H1 (cell line): ENCODE measurements around the gene PINLYP. TPM values are rescaled to one million over a fixed set of nuclear protein-coding genes. Genes with fewer than 3 reads are reported as not detected.

Experiments used
- CTCF ChIA-PET: fragments of 300-600 bp; sonication (Branson Sonifier 250); formaldehyde crosslinking; loops from one replicate; lab custom pipeline; 2021; ENCODE audit not compliant: partially characterized antibody; lab: Charles Lee
- POLR2A ChIA-PET: fragments of 300-600 bp; sonication (Branson Sonifier 250); formaldehyde crosslinking; loops from one replicate; lab custom pipeline; 2021; ENCODE audit warnings: inconsistent platforms; ENCODE audit not compliant: partially characterized antibody; lab: Charles Lee
- DNase-seq, 2 experiments: peaks; one replicate each; pipeline versions ENCODE4 v3.0.0 to v3.0.0-alpha.2; 2010 to 2022; ENCODE audit warnings: low spot score in 2 of 2, low read depth in 1 of 2, mixed read lengths in 1 of 2
- FAIRE-seq: peaks from 2 replicates; lab custom pipeline; 2011; peaks lifted over from hg19 to GRCh38; lab: Jason Lieb, UNC
- H2AFZ ChIP-seq: 2 replicates; pipeline ENCODE4 v1.8.1; 2012; ENCODE audit warnings: low read length, inconsistent platforms
- H2AK5ac ChIP-seq: 2 replicates; pipeline ENCODE4 v1.6.1; 2013; ENCODE audit warnings: low read depth, low read length
- H2BK120ac ChIP-seq: replicated peaks from 2 replicates; pipeline ENCODE3; 2013; ENCODE audit warnings: low read depth, low read length, inconsistent platforms
- H2BK12ac ChIP-seq: 2 replicates; pipeline ENCODE4 v1.6.1; 2013; ENCODE audit warnings: low read depth, low read length
- H2BK15ac ChIP-seq: 2 replicates; pipeline ENCODE4 v1.6.1; 2013; ENCODE audit warnings: low read length
- H2BK20ac ChIP-seq: 2 replicates; pipeline ENCODE4 v1.6.1; 2013; ENCODE audit warnings: low read length
- H2BK5ac ChIP-seq: 2 replicates; pipeline ENCODE4 v1.6.1; 2013; ENCODE audit warnings: low read depth, low read length
- H3K14ac ChIP-seq: 2 replicates; pipeline ENCODE4 v1.6.1; 2013; ENCODE audit warnings: inconsistent platforms; ENCODE audit not compliant: insufficient read length
- H3K18ac ChIP-seq: 2 replicates; pipeline ENCODE4 v1.6.1; 2013; ENCODE audit warnings: low read length; ENCODE audit errors: extremely low read depth
- H3K23ac ChIP-seq: 2 replicates; pipeline ENCODE4 v1.6.1; 2013; ENCODE audit warnings: inconsistent platforms; ENCODE audit not compliant: insufficient read length
- H3K23me2 ChIP-seq: 2 replicates; pipeline ENCODE4 v1.6.1; 2013; ENCODE audit warnings: low read depth, low read length
- H3K27ac ChIP-seq: 2 replicates; pipeline ENCODE4 v1.6.1; 2011; ENCODE audit warnings: low read depth, low read length, inconsistent platforms
- H3K27me3 ChIP-seq, 4 experiments: replicated peaks in 1 of 4; 1 replicate in 1 of 4; 2 replicates in 3 of 4; pipeline versions ENCODE4 v1.6.1 to v1.8.1; 2011 to 2013; ENCODE audit warnings: low read length in 3 of 4, mild to moderate bottlenecking in 3 of 4, inconsistent platforms in 2 of 4, mixed read lengths in 2 of 4, moderate library complexity in 1 of 4; ENCODE audit not compliant: control insufficient read depth in 3 of 4, insufficient read depth in 3 of 4; ENCODE audit errors: extremely low read depth in 1 of 4
- H3K36me3 ChIP-seq, 4 experiments: 2 replicates each; pipeline versions ENCODE4 v1.6.1 to v1.8.1; 2011 to 2013; ENCODE audit warnings: mild to moderate bottlenecking in 4 of 4, low read length in 3 of 4, moderate library complexity in 2 of 4, control low read depth in 1 of 4, inconsistent platforms in 1 of 4; ENCODE audit not compliant: insufficient read depth in 4 of 4, control insufficient read depth in 2 of 4
- H3K4ac ChIP-seq: replicated peaks from 2 replicates; pipeline ENCODE3; 2013; ENCODE audit warnings: low read length, low read depth, mixed read lengths, inconsistent platforms; ENCODE audit not compliant: insufficient read length
- H3K4me1 ChIP-seq, 4 experiments: replicated peaks in 1 of 4; 1 replicate in 1 of 4; 2 replicates in 3 of 4; pipeline versions ENCODE4 v1.6.1 to v1.8.1; 2011 to 2013; ENCODE audit warnings: low read length in 3 of 4, inconsistent platforms in 2 of 4, mixed read lengths in 1 of 4; ENCODE audit not compliant: insufficient read depth in 4 of 4, control insufficient read depth in 3 of 4
- H3K4me2 ChIP-seq, 2 experiments: 2 replicates each; pipeline versions ENCODE4 v1.6.1 to v1.8.1; 2011 to 2013; ENCODE audit warnings: low read depth in 2 of 2, low read length in 2 of 2, control low read depth in 1 of 2, inconsistent platforms in 1 of 2, mild to moderate bottlenecking in 1 of 2; ENCODE audit not compliant: insufficient read depth in 1 of 2
- H3K4me3 ChIP-seq, 4 experiments: fragments of 200-600, 300-600 bp in 1 of 4; sonication (generic), shearing (Covaris generic), sonication (Bioruptor Twin) in 1 of 4; 2 replicates each; pipeline versions ENCODE4 v1.5.1 to v1.8.1; 2011 to 2016; ENCODE audit warnings: low read length in 4 of 4, low read depth in 3 of 4, control low read depth in 2 of 4, inconsistent platforms in 2 of 4, mild to moderate bottlenecking in 2 of 4, mixed read lengths in 1 of 4, moderate library complexity in 1 of 4; ENCODE audit not compliant: insufficient read depth in 2 of 4; ENCODE audit errors: extremely low read depth in 1 of 4
- H3K56ac ChIP-seq: replicated peaks from 2 replicates; pipeline ENCODE3; 2013; ENCODE audit warnings: low read depth, mild to moderate bottlenecking, mixed read lengths, low read length, inconsistent platforms; ENCODE audit not compliant: insufficient read length
- H3K79me1 ChIP-seq: 2 replicates; pipeline ENCODE4 v1.6.1; 2013; ENCODE audit warnings: low read depth, low read length, control low read depth
- H3K79me2 ChIP-seq, 2 experiments: 2 replicates each; pipeline versions ENCODE4 v1.6.1 to v1.8.1; 2012 to 2013; ENCODE audit warnings: low read length in 2 of 2, mild to moderate bottlenecking in 2 of 2, inconsistent platforms in 1 of 2; ENCODE audit not compliant: insufficient read depth in 2 of 2, control insufficient read depth in 1 of 2
- H3K9ac ChIP-seq, 4 experiments: replicated peaks in 1 of 4; 1 replicate in 1 of 4; 2 replicates in 3 of 4; pipeline versions ENCODE4 v1.6.1 to v1.8.1; 2011 to 2013; ENCODE audit warnings: low read depth in 3 of 4, low read length in 3 of 4, control low read depth in 2 of 4, mild to moderate bottlenecking in 2 of 4, moderate library complexity in 2 of 4, inconsistent platforms in 1 of 4; ENCODE audit errors: extremely low read depth in 1 of 4
- H3K9me3 ChIP-seq, 2 experiments: 2 replicates each; pipeline versions ENCODE4 v1.6.1 to v1.8.1; 2012 to 2013; ENCODE audit warnings: mild to moderate bottlenecking in 2 of 2, moderate library complexity in 2 of 2, control low read depth in 1 of 2, inconsistent platforms in 1 of 2, low read depth in 1 of 2, low read length in 1 of 2, mixed read lengths in 1 of 2; ENCODE audit not compliant: insufficient read depth in 2 of 2
- H4K20me1 ChIP-seq, 2 experiments: replicated peaks in 1 of 2; 2 replicates each; pipeline versions ENCODE3 to v1.8.1; 2011 to 2013; ENCODE audit warnings: inconsistent platforms in 2 of 2, low read length in 2 of 2, mild to moderate bottlenecking in 1 of 2; ENCODE audit not compliant: insufficient read depth in 2 of 2, control insufficient read depth in 1 of 2
- H4K5ac ChIP-seq: 2 replicates; pipeline ENCODE4 v1.6.1; 2013; ENCODE audit warnings: low read length, low read depth, mixed read lengths, inconsistent platforms; ENCODE audit not compliant: insufficient read length
- H4K8ac ChIP-seq: 2 replicates; pipeline ENCODE4 v1.8.0; 2013; ENCODE audit warnings: mild to moderate bottlenecking, moderate library complexity, low read length, inconsistent platforms; ENCODE audit not compliant: insufficient read depth; ENCODE audit errors: extremely low read depth
- H4K91ac ChIP-seq: replicated peaks from 2 replicates; pipeline ENCODE3; 2013; ENCODE audit warnings: low read length, mixed read lengths, inconsistent platforms; ENCODE audit not compliant: insufficient read length
- CHD2 ChIP-seq: IDR thresholded peaks from 2 replicates; pipeline ENCODE4 v1.6.1; 2012; ENCODE audit warnings: low read length, improper control_type of control experiment
- EZH2 ChIP-seq: fragments of 200-600 bp; sonication (generic); IDR thresholded peaks from 2 replicates; pipeline ENCODE4 v1.7.1; 2012; ENCODE audit warnings: low read depth, mild to moderate bottlenecking, moderate library complexity, low read length, inconsistent platforms; ENCODE audit not compliant: severe bottlenecking
- FOSL1 ChIP-seq: IDR thresholded peaks from 2 replicates; pipeline ENCODE4 v1.6.1; 2011; ENCODE audit warnings: mild to moderate bottlenecking, low read depth, low read length, moderate library complexity; ENCODE audit not compliant: insufficient read depth
- JUN ChIP-seq: IDR thresholded peaks from 2 replicates; pipeline ENCODE4 v1.6.1; 2011; ENCODE audit warnings: low read depth, mild to moderate bottlenecking, improper control_type of control experiment, low read length
- MAFK ChIP-seq: IDR thresholded peaks from 2 replicates; pipeline ENCODE4 v1.6.1; 2012; ENCODE audit warnings: low read depth, mild to moderate bottlenecking, improper control_type of control experiment, low read length
- MAX ChIP-seq: IDR thresholded peaks from 2 replicates; pipeline ENCODE4 v1.6.1; 2012; ENCODE audit warnings: inconsistent platforms
- PHF8 ChIP-seq: fragments of 200-600 bp; sonication (generic); conservative IDR thresholded peaks from 2 replicates; pipeline ENCODE4 v1.7.1; 2012; ENCODE audit warnings: low read depth, mild to moderate bottlenecking, inconsistent platforms, low read length, moderate library complexity
- RBBP5 ChIP-seq: IDR thresholded peaks from 2 replicates; pipeline ENCODE4 v1.7.1; 2012; ENCODE audit warnings: low read depth, mild to moderate bottlenecking, inconsistent platforms, low read length, moderate library complexity, borderline replicate concordance
- SIRT6 ChIP-seq: IDR thresholded peaks from one replicate; pipeline ENCODE4 v1.7.1; 2012; ENCODE audit warnings: low read length, inconsistent platforms
- TCF12 ChIP-seq: IDR thresholded peaks from 2 replicates; pipeline ENCODE4 v1.6.1; 2011; ENCODE audit warnings: low read depth, mild to moderate bottlenecking, low read length
- WGBS, 2 experiments: shearing (Covaris generic) in 1 of 2; methylation state at CpG; one replicate each; pipeline versions ENCODE4 v1.1.6 to v1.1.7; 2013 to 2015; ENCODE audit warnings: low lambda C conversion rate in 2 of 2, mixed read lengths in 2 of 2, inconsistent platforms in 1 of 2, low coverage in 1 of 2, missing lambda C conversion rate in 1 of 2; ENCODE audit not compliant: insufficient replicate concordance in 2 of 2, insufficient coverage in 1 of 2, insufficient read length in 1 of 2; ENCODE audit errors: extremely low coverage in 1 of 2, missing lambda C conversion rate in 1 of 2; 5-methylcytosine and 5-hydroxymethylcytosine counted together
- polyA plus RNA-seq, 7 experiments: library from polyadenylated mRNA; depleted of rRNA in 3 of 7; stranded (reverse) in 5 of 7; unstranded in 2 of 7; fragments of >200 nt in 5 of 7; fragments of 200-250 nt in 2 of 7; gene quantifications; 1 replicate in 5 of 7; 2 replicates in 1 of 7; 4 replicates in 1 of 7; pipeline versions ENCODE4 v1.2.1 to v1.2.3, GENCODE V29; 2011 to 2013; ENCODE audit warnings: missing spikeins in 2 of 7, mixed read lengths in 2 of 7
- total RNA-seq: library from RNA; stranded (reverse); fragmentation: NEBNext Ultra II Directional; extraction: Animal tissue kit (Norgen Biotek cat#: 25700); gene quantifications from 2 replicates; pipeline ENCODE4 v1.2.1, GENCODE V29; 2021

The PINLYP gene
- total and polyA plus RNA-seq, 2 of the 8 experiments (the other 6 are each of a cell fraction or from before 2014, with no cell fraction given) = 7.5 to 31.3 TPM

DNA sequence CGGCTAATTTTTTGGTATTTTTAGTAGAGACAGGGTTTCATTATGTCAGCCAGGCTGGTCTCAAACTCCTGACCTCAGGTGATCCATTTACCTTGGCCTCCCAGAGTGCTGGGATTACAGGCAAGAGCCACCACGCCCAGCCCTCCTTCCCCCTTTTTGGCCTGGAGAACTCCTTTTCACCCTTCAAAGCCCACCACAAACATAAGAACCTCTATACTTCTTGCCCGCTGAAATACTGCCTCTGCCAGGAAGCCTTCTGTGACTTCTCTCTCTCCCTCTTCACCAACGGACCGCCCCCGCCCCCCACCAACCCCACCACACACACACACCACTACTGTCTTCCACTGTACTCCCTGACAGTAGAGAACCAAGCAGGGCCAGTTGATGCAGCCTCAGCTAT lies 41.4 kb downstream of the PINLYP start:
- WGBS, 2 experiments = 96% methylated on average over 6 of the region's 6 CpGs; no CpG with 5 or more reads in 1 of the 2 experiments
- Histone ChIP-seq H4K91ac (no peak overlapping the region), H2AK5ac (no peak overlapping the region), H2BK120ac (no peak overlapping the region), H2BK5ac (no peak overlapping the region), H3K4ac (no peak overlapping the region), H3K23me2 (peaks cover 10% of the 10 kb centered on the region), H3K4me3 (no peak overlapping the region), H3K79me2 (peaks cover 0 to 11% of the 10 kb centered on the region in 2 experiments; a peak in 2 of 4 replicates), H3K56ac (no peak overlapping the region), H4K20me1 (peaks cover 0 to 2% of the 10 kb centered on the region in 2 experiments), H3K36me3 (peaks cover 0 to 3% (median 1%) of the 10 kb centered on the region in 4 experiments; a peak in 2 of 8 replicates), H3K4me2 (no peak overlapping the region), H2AFZ (no peak overlapping the region), H4K8ac (no peak overlapping the region), H2BK20ac (no peak overlapping the region), H3K27me3 (no peaks in the 10 kb centered on the region), H2BK15ac (no peak overlapping the region), H3K9me3 (no peaks in the 10 kb centered on the region; a peak in 1 of 4 replicates), H3K79me1 (peaks cover 7% of the 10 kb centered on the region), H3K14ac (no peak overlapping the region), H3K9ac (no peak overlapping the region), H2BK12ac (no peak overlapping the region), H3K23ac (no peak overlapping the region), H3K4me1 (peaks cover 4 to 13% (median 7%) of the 10 kb centered on the region in 4 experiments; a peak in 6 of 7 replicates), H3K27ac (no peak overlapping the region), H4K5ac (no peak overlapping the region), H3K18ac (no peak overlapping the region)
- POLR2A ChIA-PET = interaction anchor here (1.0 to 1.3 kb wide), 3 partner anchors 12 to 21 kb away, joined by 3 to 4 read pairs (median 3); partner anchors contain the start of genes IRGQ and ZNF576
- no peak for FAIRE-seq
- TF ChIP-seq PHF8 (no peak), MAX (no peak), JUN (no peak), TCF12 (no peak), FOSL1 (no peak), MAFK (no peak), CHD2 (no peak), EZH2 (no peak), SIRT6 (no peak), RBBP5 (no peak)
- no peak for DNase-seq
- CTCF ChIA-PET = interaction anchor here (1.3 to 1.7 kb wide), 2 partner anchors 17 to 22 kb away, joined by 3 to 5 read pairs; no protein-coding TSS in a partner anchor
